ENCODE results near the gene NR4A3.

Gene NR4A3

DNA sequence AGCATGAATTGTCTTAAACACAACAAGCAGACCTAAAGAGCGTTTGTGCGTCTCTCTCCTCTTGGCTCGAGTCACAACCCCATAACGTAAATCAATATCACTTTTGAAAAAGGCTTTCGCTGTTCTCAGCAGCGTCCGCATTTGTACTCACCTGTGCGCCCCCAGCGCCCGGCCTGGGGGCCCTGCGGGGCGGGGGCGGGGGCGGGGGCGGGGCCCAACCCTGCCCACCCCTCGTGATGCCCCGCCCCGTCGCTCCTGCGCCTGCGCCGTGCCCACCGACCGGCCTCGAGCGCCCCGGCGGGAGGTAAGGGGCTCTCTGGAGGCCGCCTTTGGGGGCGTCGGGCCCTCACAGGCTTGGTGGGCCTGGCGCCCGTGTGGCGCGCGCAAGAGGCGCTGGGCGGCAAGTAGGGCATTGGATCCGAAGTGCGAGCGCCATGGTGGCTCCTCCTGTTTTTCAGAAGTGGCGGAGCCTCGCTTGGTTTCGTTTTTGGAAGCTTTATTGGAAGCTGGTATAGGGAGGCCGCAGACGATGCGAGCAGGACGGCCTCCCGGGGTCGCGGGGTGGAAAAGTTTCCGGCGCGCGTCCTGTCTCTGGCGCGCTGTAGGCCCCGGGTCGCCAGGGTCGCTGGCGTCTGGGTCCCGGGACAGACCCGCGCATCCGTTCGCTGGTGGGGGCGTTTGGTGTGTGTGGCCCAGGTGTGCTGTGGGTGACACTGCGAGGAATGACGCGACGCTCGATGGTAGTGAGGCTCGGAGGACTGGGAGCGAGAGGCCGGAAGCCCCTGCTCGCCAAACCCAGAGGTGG, 84.9 kb downstream of the NR4A3 start, which contains the start of gene STX17:
TSS of gene STX17 (plus strand) at position 252 of the 805 bp plus-strand sequence. CDS start 8,586 bp downstream, outside the sequence.
- H3K4me3 ChIP-seq (ENCODE audit: low read length): peak within 1 kb of the TSS; percentile 81
- TF ChIP-seq, protein P1, sequence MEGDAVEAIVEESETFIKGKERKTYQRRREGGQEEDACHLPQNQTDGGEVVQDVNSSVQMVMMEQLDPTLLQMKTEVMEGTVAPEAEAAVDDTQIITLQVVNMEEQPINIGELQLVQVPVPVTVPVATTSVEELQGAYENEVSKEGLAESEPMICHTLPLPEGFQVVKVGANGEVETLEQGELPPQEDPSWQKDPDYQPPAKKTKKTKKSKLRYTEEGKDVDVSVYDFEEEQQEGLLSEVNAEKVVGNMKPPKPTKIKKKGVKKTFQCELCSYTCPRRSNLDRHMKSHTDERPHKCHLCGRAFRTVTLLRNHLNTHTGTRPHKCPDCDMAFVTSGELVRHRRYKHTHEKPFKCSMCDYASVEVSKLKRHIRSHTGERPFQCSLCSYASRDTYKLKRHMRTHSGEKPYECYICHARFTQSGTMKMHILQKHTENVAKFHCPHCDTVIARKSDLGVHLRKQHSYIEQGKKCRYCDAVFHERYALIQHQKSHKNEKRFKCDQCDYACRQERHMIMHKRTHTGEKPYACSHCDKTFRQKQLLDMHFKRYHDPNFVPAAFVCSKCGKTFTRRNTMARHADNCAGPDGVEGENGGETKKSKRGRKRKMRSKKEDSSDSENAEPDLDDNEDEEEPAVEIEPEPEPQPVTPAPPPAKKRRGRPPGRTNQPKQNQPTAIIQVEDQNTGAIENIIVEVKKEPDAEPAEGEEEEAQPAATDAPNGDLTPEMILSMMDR (IDR thresholded peaks at IDR 0.05; ENCODE audit: insufficient read depth, low read depth, low read length, missing control alignments): no peak
- DNase-seq (ENCODE audit: low read depth): peak; percentile 76

DNA sequence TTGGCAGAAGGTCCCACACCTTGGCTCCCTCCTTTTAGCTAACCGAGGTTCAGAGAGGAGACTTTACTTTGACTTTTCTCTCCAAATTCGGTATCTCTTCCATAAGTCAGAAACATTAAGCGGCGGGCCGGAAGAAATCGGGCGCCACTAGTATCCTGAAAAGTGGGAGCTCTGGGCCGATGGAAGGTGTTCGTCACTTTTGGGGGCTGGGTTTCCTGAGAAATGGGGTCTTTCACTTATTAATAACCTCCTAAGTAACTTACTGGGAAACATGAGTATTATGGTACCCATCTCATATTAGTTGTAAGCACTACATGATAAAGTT, 85.5 kb downstream of the NR4A3 start:
- H3K4me3 ChIP-seq (ENCODE audit: low read length): peak overlapping the region; percentile 81
- TF ChIP-seq, protein P1 (IDR thresholded peaks at IDR 0.05; ENCODE audit: insufficient read depth, low read depth, low read length, missing control alignments): no peak
- no peak for DNase-seq (ENCODE audit: low read depth)

DNA sequence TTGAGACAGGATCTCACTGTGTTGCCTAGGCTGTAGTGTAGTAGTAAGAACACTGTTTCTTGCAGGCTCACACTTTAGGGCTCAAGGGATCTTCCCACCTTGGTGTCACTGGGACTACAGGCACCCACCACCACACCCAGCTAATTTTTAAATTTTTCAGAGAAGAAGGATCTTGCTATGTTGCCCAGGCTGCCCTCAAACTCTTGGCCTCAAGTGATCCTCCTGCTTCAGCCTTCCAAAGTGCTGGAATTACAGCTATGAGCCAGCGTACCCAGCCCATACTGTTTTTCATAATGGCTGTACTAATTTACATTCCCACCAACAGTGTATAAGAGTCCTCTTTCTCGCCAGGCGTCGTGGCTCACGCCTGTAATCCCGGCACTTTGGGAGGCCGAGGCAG, 89.9 kb downstream of the NR4A3 start:
- no peak overlapping the region for H3K4me3 ChIP-seq (ENCODE audit: low read length)
- TF ChIP-seq, protein P1 (IDR thresholded peaks at IDR 0.05; ENCODE audit: insufficient read depth, low read depth, low read length, missing control alignments): no peak
- DNase-seq (ENCODE audit: low read depth): no peak

Data from epithelial cell of esophagus (primary cell).